T-cell (primary cell): ENCODE results near the gene CCDC191. TPM values are rescaled to one million over a fixed set of nuclear protein-coding genes. Genes with fewer than 3 reads are reported as not detected.

ENCODE experiments used
- ATAC-seq, 4 experiments: fragments of 200-7000 bp in 3 of 4; fragments of 150-1000 bp in 1 of 4; cut with Tn5 transposase; replicated peaks in 1 of 4; 1 replicate in 3 of 4; 2 replicates in 1 of 4; pipeline ENCODE4 v1.10.0; 2021; ENCODE audit warnings: moderate library complexity in 3 of 4, mild to moderate bottlenecking in 2 of 4, moderate number of reproducible peaks in 1 of 4
- CTCF ChIA-PET, 2 donors: fragments of 300-600 bp; sonication (Branson Sonifier 250); formaldehyde crosslinking; loops; one replicate each; lab custom pipeline; 2022; ENCODE audit warnings: antibody characterized with exemption in 2 of 2; lab: Charles Lee
- POLR2A ChIA-PET, 2 donors: fragments of 300-600 bp; sonication (Branson Sonifier 250); formaldehyde crosslinking; loops; one replicate each; lab custom pipeline; 2022; ENCODE audit warnings: antibody characterized with exemption in 2 of 2; lab: Charles Lee
- DNase-seq, 35 experiments: peaks; one replicate each; pipeline versions ENCODE4 v3.0.0 to v3.0.0-alpha.2; 2013 to 2023
- H3K27ac ChIP-seq: one replicate; pipeline ENCODE4 v1.5.1; 2013; ENCODE audit warnings: low read length
- H3K27me3 ChIP-seq, 2 experiments: replicated peaks in 1 of 2; 1 replicate in 1 of 2; 2 replicates in 1 of 2; pipeline versions ENCODE4 v1.6.1 to v1.7.0; 2013; ENCODE audit warnings: low read length in 1 of 2, mixed read lengths in 1 of 2; ENCODE audit not compliant: control insufficient read depth in 2 of 2, insufficient read depth in 2 of 2; ENCODE audit errors: extremely low read depth in 1 of 2
- H3K36me3 ChIP-seq, 2 donors: 1 replicate in 1 of 2; 2 replicates in 1 of 2; pipeline versions ENCODE4 v1.6.1 to v1.7.0; 2013; ENCODE audit warnings: low read length in 1 of 2; ENCODE audit not compliant: control insufficient read depth in 2 of 2, insufficient read depth in 1 of 2; ENCODE audit errors: extremely low read depth in 1 of 2
- H3K4me1 ChIP-seq, 2 experiments: 1 replicate in 1 of 2; 2 replicates in 1 of 2; pipeline versions ENCODE4 v1.6.1 to v1.7.0; 2013; ENCODE audit warnings: low read length in 2 of 2, mixed read lengths in 1 of 2; ENCODE audit not compliant: insufficient read depth in 2 of 2, control insufficient read depth in 1 of 2; ENCODE audit errors: extremely low read depth in 1 of 2
- H3K4me3 ChIP-seq, 2 donors: 1 replicate in 1 of 2; 2 replicates in 1 of 2; pipeline versions ENCODE4 v1.5.1 to v1.7.0; 2013; ENCODE audit warnings: mild to moderate bottlenecking in 2 of 2, low read length in 1 of 2, moderate library complexity in 1 of 2; ENCODE audit not compliant: control insufficient read depth in 1 of 2; ENCODE audit errors: extremely low read depth in 1 of 2
- H3K9me3 ChIP-seq: 2 replicates; pipeline ENCODE4 v1.7.0; 2013
- H3K27ac Mint-ChIP-seq, 2 donors: one replicate each; pipeline ENCODE4 v1.8.0; 2020 to 2021; ENCODE audit warnings: mild to moderate bottlenecking in 2 of 2, mixed read lengths in 2 of 2
- H3K27me3 Mint-ChIP-seq, 2 donors: one replicate each; pipeline ENCODE4 v1.8.0; 2021 to 2022; ENCODE audit warnings: mixed read lengths in 2 of 2
- H3K36me3 Mint-ChIP-seq: one replicate; pipeline ENCODE4 v1.8.0; 2021; ENCODE audit warnings: mixed read lengths
- H3K4me1 Mint-ChIP-seq, 3 donors: one replicate each; pipeline ENCODE4 v1.8.0; 2020 to 2022; ENCODE audit warnings: mixed read lengths in 3 of 3, mild to moderate bottlenecking in 1 of 3
- H3K4me3 Mint-ChIP-seq, 3 donors: one replicate each; pipeline ENCODE4 v1.8.0; 2020 to 2022; ENCODE audit warnings: mild to moderate bottlenecking in 3 of 3, mixed read lengths in 3 of 3, moderate library complexity in 3 of 3
- H3K9me3 Mint-ChIP-seq, 3 donors: one replicate each; pipeline ENCODE4 v1.8.0; 2020 to 2022; ENCODE audit warnings: mixed read lengths in 3 of 3
- WGBS: methylation state at CpG from one replicate; pipeline ENCODE4 v1.1.5; 2013; ENCODE audit warnings: missing lambda C conversion rate; ENCODE audit not compliant: insufficient coverage; 5-methylcytosine and 5-hydroxymethylcytosine counted together
- total RNA-seq, 35 experiments: library from RNA in 6 of 35; stranded (reverse) in 6 of 35; fragments of 120-200 nt in 1 of 35; gene quantifications; one replicate each; pipeline versions ENCODE4 v1.2.1 to v1.2.4 and lab custom pipeline; 2013 to 2026

CCDC191 gene
- total RNA-seq, 5 donors from 2014 or later (not counting 1 experiment from before 2014, with no cell fraction given), result 5.4 to 10.5 (median 7.2) TPM

DNA sequence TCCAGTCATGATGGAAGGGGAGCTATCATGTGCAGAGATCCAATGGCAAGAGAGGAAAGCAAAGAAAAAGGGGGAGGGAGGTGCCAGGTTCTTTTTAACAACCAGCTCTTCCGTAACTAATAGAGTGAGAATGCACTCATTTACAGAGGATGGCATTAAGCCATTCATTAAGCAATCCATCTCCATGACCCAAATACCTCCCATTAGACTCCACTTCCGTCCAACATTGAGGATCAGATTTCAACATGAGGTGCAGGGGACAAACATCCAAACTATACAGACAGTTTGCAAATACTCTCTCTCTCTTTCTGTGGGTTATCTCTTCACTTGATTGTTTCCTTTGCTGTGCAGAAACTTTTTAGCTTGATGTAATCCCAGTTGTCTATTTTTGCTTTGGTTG lies 87.3 kb downstream of the CCDC191 start:
- WGBS, result no CpG with 5 or more reads among the region's 2 CpGs

DNA sequence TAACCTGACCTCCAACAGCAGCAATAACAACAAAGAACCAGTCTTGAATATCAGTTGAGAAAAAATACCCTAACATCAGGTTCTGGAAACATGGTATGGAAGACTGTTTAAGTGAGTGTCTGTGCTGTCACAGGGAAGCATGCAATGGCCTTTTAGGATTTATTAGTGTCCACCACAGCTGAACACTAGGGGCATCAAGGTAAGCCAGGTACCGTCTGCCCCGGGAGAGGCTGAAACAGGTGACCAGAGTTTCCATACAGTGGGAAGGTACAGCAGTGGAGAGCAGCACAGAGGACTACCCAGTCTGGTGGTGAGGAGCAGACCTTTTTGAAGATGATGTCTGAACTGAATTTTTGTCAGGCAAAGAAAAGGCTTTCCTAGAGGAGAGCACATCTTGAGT lies 90.2 kb downstream of the CCDC191 start:
- H3K9me3 ChIP-seq, result no peaks in the 10 kb centered on the region
- CTCF ChIA-PET, result interaction anchor here in 1 of 2 donors (0.6 kb wide), 1 partner anchor 1821 kb away, joined by 11 read pairs; no protein-coding TSS in a partner anchor
- peaks cover 9% of the 10 kb centered on the region for H3K36me3 Mint-ChIP-seq
- POLR2A ChIA-PET, result interaction anchor here in 1 of 2 donors (0.6 kb wide), 1 partner anchor 9 kb away, joined by 3 read pairs; no protein-coding TSS in a partner anchor
- DNase-seq (no peak), ATAC-seq (no peak)
- peaks cover 0 to 3% of the 10 kb centered on the region in 2 experiments for H3K4me1 ChIP-seq
- WGBS, result 80% methylated on average over 1 of the region's 2 CpGs
- H3K36me3 ChIP-seq, result no peaks in the 10 kb centered on the region
- no peak overlapping the region for H3K4me3 ChIP-seq
- no peaks in the 10 kb centered on the region for H3K27me3 ChIP-seq
- H3K27me3 Mint-ChIP-seq, result no peaks in the 10 kb centered on the region
- H3K4me3 Mint-ChIP-seq, result no peak overlapping the region
- peaks cover 0 to 10% (median 6%) of the 10 kb centered on the region in 3 donors for H3K4me1 Mint-ChIP-seq
- no peak overlapping the region for H3K27ac Mint-ChIP-seq
- peaks cover under 1 to 4% (median 3%) of the 10 kb centered on the region in 3 donors for H3K9me3 Mint-ChIP-seq
- no peak overlapping the region for H3K27ac ChIP-seq

More for the DNA sequence above, 87.3 kb downstream of the CCDC191 start:
- peaks cover 0 to 8% (median 2%) of the 10 kb centered on the region in 3 donors for H3K4me1 Mint-ChIP-seq
- ChIA-PET CTCF (no interaction called here), POLR2A (interaction anchor here (0.6 to 0.8 kb wide), 2 partner anchors 54 to 175 kb away, joined by 3 to 5 read pairs; no protein-coding TSS in a partner anchor)
- no peak overlapping the region for H3K4me3 ChIP-seq
- no peaks in the 10 kb centered on the region for H3K9me3 ChIP-seq
- DNase-seq (no peak), ATAC-seq (no peak)
- peaks cover 23 to 28% (median 27%) of the 10 kb centered on the region in 3 donors for H3K9me3 Mint-ChIP-seq
- no peaks in the 10 kb centered on the region for H3K27me3 Mint-ChIP-seq
- no peak overlapping the region for H3K27ac Mint-ChIP-seq
- no peak overlapping the region for H3K4me3 Mint-ChIP-seq
- no peak overlapping the region for H3K27ac ChIP-seq
- no peaks in the 10 kb centered on the region for H3K36me3 ChIP-seq
- H3K36me3 Mint-ChIP-seq, result peaks cover 32% of the 10 kb centered on the region
- peaks cover 0 to 3% of the 10 kb centered on the region in 2 experiments for H3K4me1 ChIP-seq
- H3K27me3 ChIP-seq, result no peaks in the 10 kb centered on the region

DNA sequence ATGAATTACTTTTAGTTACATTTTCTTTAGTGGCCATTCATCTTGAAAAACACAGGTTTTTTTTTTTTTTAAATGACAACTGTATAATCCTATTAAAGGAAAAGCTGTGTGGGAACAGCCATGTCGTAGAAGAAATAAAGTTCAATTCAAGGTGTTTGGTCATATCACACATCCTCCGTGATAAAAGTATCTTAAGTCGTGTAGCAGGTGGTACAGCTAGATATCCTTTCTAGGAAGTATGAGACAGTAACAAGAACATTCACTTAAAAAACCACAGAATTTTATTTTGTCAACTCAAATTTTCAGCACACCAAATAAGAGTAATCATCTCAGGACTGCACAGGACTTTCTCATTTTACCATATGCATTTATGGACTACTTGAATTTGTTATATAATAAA lies 92.4 kb downstream of the CCDC191 start:
- peaks cover 0 to 10% (median 6%) of the 10 kb centered on the region in 3 donors for H3K4me1 Mint-ChIP-seq
- no peaks in the 10 kb centered on the region for H3K9me3 Mint-ChIP-seq
- ChIA-PET POLR2A (interaction anchor here in 1 of 2 donors (0.6 kb wide), 1 partner anchor 955 kb away, joined by 4 read pairs; no protein-coding TSS in a partner anchor), CTCF (interaction anchor here in 1 of 2 donors (0.6 kb wide), 1 partner anchor 32 kb away, joined by 4 read pairs; no protein-coding TSS in a partner anchor)
- Histone ChIP-seq H3K4me3 (no peak overlapping the region), H3K27ac (no peak overlapping the region), H3K9me3 (no peaks in the 10 kb centered on the region), H3K4me1 (peaks cover 0 to 3% of the 10 kb centered on the region in 2 experiments), H3K36me3 (no peaks in the 10 kb centered on the region), H3K27me3 (no peaks in the 10 kb centered on the region)
- DNase-seq (no peak), ATAC-seq (peak in 1 of 4 experiments; percentile 27)
- peaks cover 21% of the 10 kb centered on the region for H3K36me3 Mint-ChIP-seq
- H3K27me3 Mint-ChIP-seq, result no peaks in the 10 kb centered on the region
- no peak overlapping the region for H3K4me3 Mint-ChIP-seq
- H3K27ac Mint-ChIP-seq, result no peak overlapping the region
- no CpG with 5 or more reads among the region's 3 CpGs for WGBS

- CTCF ChIA-PET, result no interaction called here
- peaks cover 12 to 17% (median 12%) of the 10 kb centered on the region in 3 donors for H3K4me1 Mint-ChIP-seq
- H3K9me3 Mint-ChIP-seq, result no peaks in the 10 kb centered on the region
- Histone ChIP-seq H3K36me3 (no peaks in the 10 kb centered on the region), H3K4me3 (no peak overlapping the region), H3K4me1 (peaks cover 6 to 7% of the 10 kb centered on the region in 2 experiments), H3K27me3 (peaks cover 0 to 4% of the 10 kb centered on the region in 2 experiments), H3K27ac (no peak overlapping the region), H3K9me3 (no peaks in the 10 kb centered on the region)
- peaks cover 26% of the 10 kb centered on the region for H3K36me3 Mint-ChIP-seq
- no peak overlapping the region for H3K27ac Mint-ChIP-seq
- ATAC-seq (no peak), DNase-seq (no peak)
- no peak overlapping the region for H3K4me3 Mint-ChIP-seq
- POLR2A ChIA-PET, result no interaction called here
- H3K27me3 Mint-ChIP-seq, result no peaks in the 10 kb centered on the region
- 91% methylated on average over 3 of the region's 8 CpGs for WGBS
These were observed 102.1 kb downstream of the CCDC191 start for GRCh38 chr3:113954091-113954685.

- CTCF ChIA-PET, result no interaction called here
- POLR2A ChIA-PET, result no interaction called here
- DNase-seq, result no peak
- Mint-ChIP-seq H3K4me3 (no peak overlapping the region), H3K9me3 (no peaks in the 10 kb centered on the region), H3K27ac (no peak overlapping the region), H3K4me1 (peaks cover 12 to 21% (median 15%) of the 10 kb centered on the region in 3 donors), H3K27me3 (no peaks in the 10 kb centered on the region), H3K36me3 (peaks cover 21% of the 10 kb centered on the region)
- H3K4me1 ChIP-seq, result peaks cover 7 to 8% of the 10 kb centered on the region in 2 experiments
- no peaks in the 10 kb centered on the region for H3K9me3 ChIP-seq
- no peak overlapping the region for H3K4me3 ChIP-seq
- H3K36me3 ChIP-seq, result no peaks in the 10 kb centered on the region
- 40% methylated on average over 7 of the region's 7 CpGs for WGBS
- H3K27me3 ChIP-seq, result peaks cover 0 to 4% of the 10 kb centered on the region in 2 experiments
- ATAC-seq, result no peak
- no peak overlapping the region for H3K27ac ChIP-seq
These were observed 102.6 kb downstream of the CCDC191 start for GRCh38 chr3:113953677-113954076.

DNA sequence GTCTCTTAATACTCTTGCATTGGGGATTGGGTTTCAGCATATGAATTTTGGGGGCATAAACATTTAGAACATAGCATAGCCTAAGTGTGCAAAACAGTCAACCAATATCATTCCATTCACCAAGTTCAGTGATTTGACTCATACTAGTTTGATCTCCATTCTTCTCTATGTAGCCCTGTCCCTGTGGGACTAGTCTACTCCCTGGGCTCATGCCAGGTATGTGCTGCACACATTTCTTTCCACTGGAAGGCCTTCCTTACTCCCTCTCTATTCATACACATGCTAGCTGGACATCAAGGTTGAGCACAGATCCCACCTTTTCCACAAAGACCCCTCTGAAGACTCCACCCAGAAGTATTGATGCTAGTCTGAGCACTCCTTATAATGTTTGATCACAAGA lies 103.4 kb downstream of the CCDC191 start:
- no peak for ATAC-seq
- no peaks in the 10 kb centered on the region for H3K36me3 ChIP-seq
- ChIA-PET POLR2A (no interaction called here), CTCF (no interaction called here)
- Mint-ChIP-seq H3K27me3 (no peaks in the 10 kb centered on the region), H3K4me3 (no peak overlapping the region), H3K9me3 (no peaks in the 10 kb centered on the region), H3K4me1 (peaks cover 12 to 23% (median 17%) of the 10 kb centered on the region in 3 donors), H3K36me3 (peaks cover 16% of the 10 kb centered on the region), H3K27ac (no peak overlapping the region)
- H3K9me3 ChIP-seq, result no peaks in the 10 kb centered on the region
- peaks cover 7 to 16% of the 10 kb centered on the region in 2 experiments for H3K4me1 ChIP-seq
- DNase-seq, result no peak
- no peak overlapping the region for H3K27ac ChIP-seq
- H3K4me3 ChIP-seq, result no peak overlapping the region
- peaks cover 0 to 4% of the 10 kb centered on the region in 2 experiments for H3K27me3 ChIP-seq
